GM12801 (cell line): ENCODE data around the gene COL19A1.

Experiments
- TF ChIP-seq, protein P1 (sequence below): IDR thresholded peaks from one replicate; pipeline ENCODE4 v1.5.1; 2011; ENCODE audit warnings: control low read depth; ENCODE audit not compliant: insufficient read length; ENCODE audit errors: extremely low read depth

COL19A1 gene

GRCh38 chr6:70135219-70136160 is 269.1 kb downstream of the COL19A1 start:
- TF ChIP-seq, protein P1, sequence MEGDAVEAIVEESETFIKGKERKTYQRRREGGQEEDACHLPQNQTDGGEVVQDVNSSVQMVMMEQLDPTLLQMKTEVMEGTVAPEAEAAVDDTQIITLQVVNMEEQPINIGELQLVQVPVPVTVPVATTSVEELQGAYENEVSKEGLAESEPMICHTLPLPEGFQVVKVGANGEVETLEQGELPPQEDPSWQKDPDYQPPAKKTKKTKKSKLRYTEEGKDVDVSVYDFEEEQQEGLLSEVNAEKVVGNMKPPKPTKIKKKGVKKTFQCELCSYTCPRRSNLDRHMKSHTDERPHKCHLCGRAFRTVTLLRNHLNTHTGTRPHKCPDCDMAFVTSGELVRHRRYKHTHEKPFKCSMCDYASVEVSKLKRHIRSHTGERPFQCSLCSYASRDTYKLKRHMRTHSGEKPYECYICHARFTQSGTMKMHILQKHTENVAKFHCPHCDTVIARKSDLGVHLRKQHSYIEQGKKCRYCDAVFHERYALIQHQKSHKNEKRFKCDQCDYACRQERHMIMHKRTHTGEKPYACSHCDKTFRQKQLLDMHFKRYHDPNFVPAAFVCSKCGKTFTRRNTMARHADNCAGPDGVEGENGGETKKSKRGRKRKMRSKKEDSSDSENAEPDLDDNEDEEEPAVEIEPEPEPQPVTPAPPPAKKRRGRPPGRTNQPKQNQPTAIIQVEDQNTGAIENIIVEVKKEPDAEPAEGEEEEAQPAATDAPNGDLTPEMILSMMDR = no peak

DNA sequence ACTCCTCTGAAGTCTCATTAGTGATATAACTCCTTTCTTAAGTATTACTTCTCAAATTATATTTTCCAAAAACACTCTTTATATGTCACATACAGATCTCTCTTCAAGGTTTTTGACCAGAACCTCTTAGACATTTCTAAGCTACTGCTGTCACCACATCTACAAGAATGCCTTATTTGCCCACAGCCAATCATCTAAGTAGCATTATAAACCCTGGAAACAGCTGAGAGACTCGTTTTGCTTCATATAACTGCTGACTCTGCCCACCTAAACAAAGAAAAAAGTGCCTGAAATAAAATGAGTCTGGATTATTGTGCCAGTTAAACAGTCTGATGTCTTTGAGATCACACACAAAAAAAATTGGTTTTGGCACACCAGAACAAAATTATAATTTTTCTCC is 270.6 kb downstream of the COL19A1 start:
- TF ChIP-seq, protein P1 = no peak

GRCh38 chr6:70140496-70140895 is 274.1 kb downstream of the COL19A1 start:
- TF ChIP-seq, protein P1 = no peak

- TF ChIP-seq, protein P1 = no peak
These were observed 275.7 kb downstream of the COL19A1 start for GRCh38 chr6:70142034-70142433.

GRCh38 chr6:70145178-70145577 is 278.8 kb downstream of the COL19A1 start:
- TF ChIP-seq, protein P1 = no peak

GRCh38 chr6:70149209-70149788 is 282.9 kb downstream of the COL19A1 start:
- TF ChIP-seq, protein P1 = no peak

DNA sequence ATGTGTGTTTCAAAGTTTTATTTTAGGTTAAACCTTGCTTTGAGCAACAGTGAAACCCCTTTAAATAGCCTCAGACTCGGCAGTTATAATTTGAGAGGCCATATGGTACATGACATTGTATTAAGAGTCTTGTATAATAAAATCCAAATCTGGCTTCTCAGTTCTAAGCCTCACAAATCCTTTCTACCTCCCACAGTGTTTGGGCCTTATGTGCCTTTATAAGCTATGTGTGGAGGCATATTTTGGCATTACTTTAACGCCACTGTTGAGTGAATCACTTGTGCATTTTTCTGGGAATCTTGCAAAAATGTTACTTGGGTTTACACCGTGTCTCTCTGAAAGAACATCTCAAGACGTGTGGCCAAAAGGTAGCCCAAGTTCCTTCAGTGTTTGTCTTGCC is 284.2 kb downstream of the COL19A1 start:
- TF ChIP-seq, protein P1 = no peak
